ENCODE results near the gene MPEG1.

The MPEG1 gene

DNA sequence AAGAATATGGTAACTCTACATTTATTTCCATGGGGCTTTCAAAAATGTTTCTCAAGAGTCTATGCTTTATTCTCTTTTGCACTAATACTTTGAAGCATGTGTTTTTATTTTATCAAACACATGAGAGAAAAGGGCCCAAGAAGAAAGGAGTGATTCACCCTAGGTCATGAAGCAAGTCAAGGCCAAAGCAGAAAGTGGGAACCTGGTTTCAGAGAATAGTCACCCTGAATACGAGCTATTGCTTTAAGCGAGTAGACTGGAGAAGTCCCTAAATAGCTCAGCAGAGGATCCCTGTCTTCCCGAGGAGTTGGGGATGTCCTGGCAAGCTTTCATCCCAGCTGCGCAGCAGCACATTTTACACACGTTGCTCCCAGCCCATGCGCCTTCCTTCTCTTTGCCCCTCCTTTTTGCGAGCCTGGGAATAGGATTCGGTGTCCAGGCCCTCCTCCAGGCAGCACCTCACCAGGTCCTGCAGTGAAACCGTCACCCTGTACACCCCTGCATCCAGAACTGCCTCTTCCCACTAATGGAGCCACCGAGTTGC is 19.1 kb downstream of the MPEG1 start:
- no peak for ATAC-seq
- TF ChIP-seq ARNTL (CRISPR knock-in tag; IDR thresholded peaks at IDR 0.05; ENCODE audit: borderline replicate concordance, low read depth) = no peak
- no peak for TF ChIP-seq ESRRG (CRISPR knock-in tag; IDR thresholded peaks at IDR 0.05)
- TF ChIP-seq ISL1 (CRISPR knock-in tag; IDR thresholded peaks at IDR 0.05) = no peak
- TF ChIP-seq TOX (CRISPR knock-in tag; IDR thresholded peaks at IDR 0.05; ENCODE audit: borderline replicate concordance) = no peak
- TF ChIP-seq, protein P1, sequence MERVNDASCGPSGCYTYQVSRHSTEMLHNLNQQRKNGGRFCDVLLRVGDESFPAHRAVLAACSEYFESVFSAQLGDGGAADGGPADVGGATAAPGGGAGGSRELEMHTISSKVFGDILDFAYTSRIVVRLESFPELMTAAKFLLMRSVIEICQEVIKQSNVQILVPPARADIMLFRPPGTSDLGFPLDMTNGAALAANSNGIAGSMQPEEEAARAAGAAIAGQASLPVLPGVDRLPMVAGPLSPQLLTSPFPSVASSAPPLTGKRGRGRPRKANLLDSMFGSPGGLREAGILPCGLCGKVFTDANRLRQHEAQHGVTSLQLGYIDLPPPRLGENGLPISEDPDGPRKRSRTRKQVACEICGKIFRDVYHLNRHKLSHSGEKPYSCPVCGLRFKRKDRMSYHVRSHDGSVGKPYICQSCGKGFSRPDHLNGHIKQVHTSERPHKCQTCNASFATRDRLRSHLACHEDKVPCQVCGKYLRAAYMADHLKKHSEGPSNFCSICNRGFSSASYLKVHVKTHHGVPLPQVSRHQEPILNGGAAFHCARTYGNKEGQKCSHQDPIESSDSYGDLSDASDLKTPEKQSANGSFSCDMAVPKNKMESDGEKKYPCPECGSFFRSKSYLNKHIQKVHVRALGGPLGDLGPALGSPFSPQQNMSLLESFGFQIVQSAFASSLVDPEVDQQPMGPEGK (CRISPR knock-in tag; IDR thresholded peaks at IDR 0.05; ENCODE audit: borderline replicate concordance) = no peak
- TF ChIP-seq ZNF70 (CRISPR knock-in tag; IDR thresholded peaks at IDR 0.05) = no peak

DNA sequence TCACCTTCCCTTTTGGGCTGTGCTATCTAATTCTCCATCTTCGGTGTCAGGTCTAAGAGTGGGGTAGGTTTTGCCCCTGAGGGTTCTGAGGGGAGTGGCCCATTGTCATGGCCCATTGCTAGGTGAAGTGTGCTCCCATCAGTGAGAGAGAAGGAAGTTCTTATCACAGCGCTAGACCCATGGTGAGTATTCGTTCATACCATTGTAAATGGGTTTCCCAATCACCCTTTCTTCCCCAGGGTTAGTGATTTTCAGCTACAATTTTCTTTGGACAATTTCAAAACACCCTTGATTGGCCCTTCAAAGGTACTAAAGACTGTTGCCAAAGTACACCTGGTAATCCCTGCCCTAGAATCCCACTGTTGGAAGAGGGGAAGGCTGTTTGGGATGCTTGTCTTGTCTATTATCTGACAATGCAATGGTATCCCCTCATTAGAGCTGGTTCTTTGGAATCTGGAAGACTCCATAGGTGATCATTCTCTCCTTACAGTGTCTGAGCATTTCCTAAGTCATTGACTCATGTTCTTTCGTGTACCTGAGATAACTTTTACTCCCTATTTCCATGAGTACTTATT is 20.2 kb downstream of the MPEG1 start:
- ATAC-seq = no peak
- TF ChIP-seq ZFP3 (CRISPR knock-in tag; IDR thresholded peaks at IDR 0.05) = no peak
- TF ChIP-seq CSRNP3 (CRISPR knock-in tag; IDR thresholded peaks at IDR 0.05) = no peak
- TF ChIP-seq ESRRG (CRISPR knock-in tag; IDR thresholded peaks at IDR 0.05) = no peak
- TF ChIP-seq, protein P2, sequence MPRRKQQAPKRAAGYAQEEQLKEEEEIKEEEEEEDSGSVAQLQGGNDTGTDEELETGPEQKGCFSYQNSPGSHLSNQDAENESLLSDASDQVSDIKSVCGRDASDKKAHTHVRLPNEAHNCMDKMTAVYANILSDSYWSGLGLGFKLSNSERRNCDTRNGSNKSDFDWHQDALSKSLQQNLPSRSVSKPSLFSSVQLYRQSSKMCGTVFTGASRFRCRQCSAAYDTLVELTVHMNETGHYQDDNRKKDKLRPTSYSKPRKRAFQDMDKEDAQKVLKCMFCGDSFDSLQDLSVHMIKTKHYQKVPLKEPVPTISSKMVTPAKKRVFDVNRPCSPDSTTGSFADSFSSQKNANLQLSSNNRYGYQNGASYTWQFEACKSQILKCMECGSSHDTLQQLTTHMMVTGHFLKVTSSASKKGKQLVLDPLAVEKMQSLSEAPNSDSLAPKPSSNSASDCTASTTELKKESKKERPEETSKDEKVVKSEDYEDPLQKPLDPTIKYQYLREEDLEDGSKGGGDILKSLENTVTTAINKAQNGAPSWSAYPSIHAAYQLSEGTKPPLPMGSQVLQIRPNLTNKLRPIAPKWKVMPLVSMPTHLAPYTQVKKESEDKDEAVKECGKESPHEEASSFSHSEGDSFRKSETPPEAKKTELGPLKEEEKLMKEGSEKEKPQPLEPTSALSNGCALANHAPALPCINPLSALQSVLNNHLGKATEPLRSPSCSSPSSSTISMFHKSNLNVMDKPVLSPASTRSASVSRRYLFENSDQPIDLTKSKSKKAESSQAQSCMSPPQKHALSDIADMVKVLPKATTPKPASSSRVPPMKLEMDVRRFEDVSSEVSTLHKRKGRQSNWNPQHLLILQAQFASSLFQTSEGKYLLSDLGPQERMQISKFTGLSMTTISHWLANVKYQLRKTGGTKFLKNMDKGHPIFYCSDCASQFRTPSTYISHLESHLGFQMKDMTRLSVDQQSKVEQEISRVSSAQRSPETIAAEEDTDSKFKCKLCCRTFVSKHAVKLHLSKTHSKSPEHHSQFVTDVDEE (CRISPR knock-in tag; IDR thresholded peaks at IDR 0.05) = no peak
- TF ChIP-seq PPARA (CRISPR knock-in tag; IDR thresholded peaks at IDR 0.05; ENCODE audit: borderline replicate concordance) = no peak
- TF ChIP-seq TOX (CRISPR knock-in tag; IDR thresholded peaks at IDR 0.05; ENCODE audit: borderline replicate concordance) = no peak
- TF ChIP-seq, protein P1 (CRISPR knock-in tag; IDR thresholded peaks at IDR 0.05; ENCODE audit: borderline replicate concordance) = no peak
- no peak for TF ChIP-seq SNAI2 (CRISPR knock-in tag; IDR thresholded peaks at IDR 0.05)
- no peak for TF ChIP-seq OSR1 (CRISPR knock-in tag; IDR thresholded peaks at IDR 0.05)
- TF ChIP-seq ARNTL (CRISPR knock-in tag; IDR thresholded peaks at IDR 0.05; ENCODE audit: borderline replicate concordance, low read depth) = no peak
- TF ChIP-seq POU6F1 (CRISPR knock-in tag; IDR thresholded peaks at IDR 0.05; ENCODE audit: borderline replicate concordance, low read depth) = no peak
- no peak for TF ChIP-seq CSDC2 (CRISPR knock-in tag; IDR thresholded peaks at IDR 0.05)
- TF ChIP-seq TCF4 (CRISPR knock-in tag; IDR thresholded peaks at IDR 0.05; ENCODE audit: borderline replicate concordance) = no peak
- no peak for TF ChIP-seq RARB (CRISPR knock-in tag; IDR thresholded peaks at IDR 0.05)
- no peak for TF ChIP-seq BACH2 (CRISPR knock-in tag; IDR thresholded peaks at IDR 0.05; ENCODE audit: borderline replicate concordance)
- TF ChIP-seq ZFP30 (CRISPR knock-in tag; IDR thresholded peaks at IDR 0.05) = no peak
- TF ChIP-seq, protein P3, sequence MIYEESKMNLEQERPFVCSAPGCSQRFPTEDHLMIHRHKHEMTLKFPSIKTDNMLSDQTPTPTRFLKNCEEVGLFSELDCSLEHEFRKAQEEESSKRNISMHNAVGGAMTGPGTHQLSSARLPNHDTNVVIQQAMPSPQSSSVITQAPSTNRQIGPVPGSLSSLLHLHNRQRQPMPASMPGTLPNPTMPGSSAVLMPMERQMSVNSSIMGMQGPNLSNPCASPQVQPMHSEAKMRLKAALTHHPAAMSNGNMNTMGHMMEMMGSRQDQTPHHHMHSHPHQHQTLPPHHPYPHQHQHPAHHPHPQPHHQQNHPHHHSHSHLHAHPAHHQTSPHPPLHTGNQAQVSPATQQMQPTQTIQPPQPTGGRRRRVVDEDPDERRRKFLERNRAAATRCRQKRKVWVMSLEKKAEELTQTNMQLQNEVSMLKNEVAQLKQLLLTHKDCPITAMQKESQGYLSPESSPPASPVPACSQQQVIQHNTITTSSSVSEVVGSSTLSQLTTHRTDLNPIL (CRISPR knock-in tag; IDR thresholded peaks at IDR 0.05; ENCODE audit: low read depth) = no peak
- TF ChIP-seq ISL1 (CRISPR knock-in tag; IDR thresholded peaks at IDR 0.05) = no peak
- TF ChIP-seq ZNF8 (CRISPR knock-in tag; IDR thresholded peaks at IDR 0.05) = no peak
- no peak for TF ChIP-seq ZNF70 (CRISPR knock-in tag; IDR thresholded peaks at IDR 0.05)

Measured in SK-N-SH treated with all-trans-retinoic acid at 6 μM for 48 hours (cell line).